Heart right ventricle (tissue), 16 donors: ENCODE results near the gene FOLR2. TPM values are rescaled to one million over a fixed set of nuclear protein-coding genes. Genes with fewer than 3 reads are reported as not detected.

Experiments used
- ATAC-seq, 8 donors: fragments of 200-7000 bp; cut with Tn5 transposase; one replicate each; pipeline ENCODE4 v1.9.1; 2020; ENCODE audit warnings: mild to moderate bottlenecking in 8 of 8, moderate library complexity in 8 of 8, moderate number of reproducible peaks in 1 of 8
- DNase-seq, 2 donors: peaks; one replicate each; pipeline ENCODE4 v3.0.0-alpha.2; 2020
- H3K27ac ChIP-seq, 10 donors: fragments of 200-600 bp; sonication (generic) in 2 of 10; one replicate each; pipeline versions ENCODE4 v1.5.0 to v1.8.0; 2020 to 2022; ENCODE audit warnings: mild to moderate bottlenecking in 3 of 10
- H3K27me3 ChIP-seq, 7 donors: fragments of 200-600 bp; one replicate each; pipeline ENCODE4 v1.8.0; 2021 to 2022; ENCODE audit warnings: mild to moderate bottlenecking in 2 of 7
- H3K36me3 ChIP-seq, 9 donors: fragments of 200-600 bp; sonication (generic) in 1 of 9; one replicate each; pipeline versions ENCODE4 v1.5.0 to v1.8.0; 2020 to 2022; ENCODE audit warnings: mild to moderate bottlenecking in 2 of 9
- H3K4me1 ChIP-seq, 9 donors: fragments of 200-600 bp; sonication (generic) in 1 of 9; one replicate each; pipeline versions ENCODE4 v1.5.0 to v1.8.0; 2020 to 2022; ENCODE audit warnings: mild to moderate bottlenecking in 4 of 9
- H3K4me3 ChIP-seq, 10 donors: fragments of 200-600 bp; sonication (generic) in 2 of 10; one replicate each; pipeline versions ENCODE4 v1.5.0 to v1.8.0; 2020 to 2022; ENCODE audit warnings: mild to moderate bottlenecking in 7 of 10, moderate library complexity in 2 of 10
- H3K9me3 ChIP-seq, 11 donors: fragments of 200-600 bp in 10 of 11; sonication (generic) in 2 of 11; one replicate each; pipeline versions ENCODE4 v1.5.0 to v1.8.0; 2013 to 2022; ENCODE audit warnings: mild to moderate bottlenecking in 2 of 11, control low read depth in 1 of 11, moderate library complexity in 1 of 11
- CTCF ChIP-seq, 9 donors: fragments of 200-600 bp; sonication (generic) in 2 of 9; IDR thresholded peaks; one replicate each; pipeline versions ENCODE4 v1.5.0 to v1.8.0; 2021 to 2022; ENCODE audit warnings: antibody characterized with exemption in 9 of 9, mild to moderate bottlenecking in 5 of 9, moderate library complexity in 1 of 9
- WGBS, 2 donors: extraction: QIAGEN DNeasy Blood & Tissue Kit; methylation state at CpG; one replicate each; pipeline ENCODE4 v1.1.7; 2013; ENCODE audit warnings: inconsistent platforms in 1 of 2; 5-methylcytosine and 5-hydroxymethylcytosine counted together
- intact Hi-C, 10 donors: fragments of 100-400 bp; cut with DNase I; formaldehyde crosslinking; loops; one replicate each; pipeline versions ENCODE4 v1.11.1 to v1.14.2; 2022
- polyA plus RNA-seq, 2 donors: library from polyadenylated mRNA; stranded (reverse); fragments of 200-250 nt; gene quantifications; one replicate each; pipeline ENCODE4 v1.2.3, GENCODE V29; 2013
- total RNA-seq, 10 donors: library from RNA; stranded (reverse); fragmentation: NEBNext Ultra II Directional in 3 of 10; extraction: Animal tissue kit (Norgen Biotek cat#: 25700) in 3 of 10; gene quantifications; one replicate each; pipeline versions ENCODE4 v1.2.1 to v1.2.4, GENCODE V29; 2021 to 2023
- donor health status: Arrhythmogenic right ventricular cardiomyopathy.
- donor health status: ischemic (EF 13 %, LVEDD 7.1; RV severe dilation, severe dysfunction).
- donor health status: healthy with polysubstance abuse.
- donor health status: DM: no; HTN: yes; CAD: no.
- donor health status: DM: no; HTN: no; CAD: no.
- donor health status: ischemic (EF 25% LVEDD 6.9; RV normal size, moderate dysfunction).
- donor health status: ischemic (EF 25% LVEDD 5.7; RV mildly dilated, moderate dysfunction).
- donor health status: healthy.
- donor health status: DM: yes; HTN: yes; CAD: no.
- donor health status: Ischemic cardiomyopathy.
- donor health status: ischemic (EF 35%, LVEDD 5.7; RV mildly dilated, moderate dysfunction).
- donor health status: nonischemic (EF 11% LVEDD 7.7; RV severe dilation, severe dysfunction).
- donor health status: DM: yes; HTN: yes; CAD: no.
- donor health status: PGD.
- donor health status: ischemic (EF 29% LVEDD 5.4; RV normal size, mild dysfunction).
- donor health status: nonischemic (EF 23%, LVEDD 6.1; RV moderate dilation, normal function).

Gene FOLR2
- total and polyA plus RNA-seq, 12 donors, result 6.8 to 84.4 (median 10.4) TPM

- no peak for DNase-seq
- Histone ChIP-seq H3K4me3 (no peak overlapping the region), H3K27ac (peak overlapping the region in 2 of 10 donors; percentile 4 to 34), H3K27me3 (peaks cover 0 to 28% (median 10%) of the 10 kb centered on the region in 7 donors), H3K9me3 (no peaks in the 10 kb centered on the region), H3K36me3 (peaks cover 0 to 75% (median 55%) of the 10 kb centered on the region in 9 donors), H3K4me1 (peaks cover 10 to 65% (median 31%) of the 10 kb centered on the region in 9 donors)
- 59 to 66% methylated on average over 4 of the region's 4 CpGs for WGBS, 2 donors
- TF ChIP-seq CTCF (IDR thresholded peaks at IDR 0.05), result no peak
- intact Hi-C loops, result loop anchor here in 3 of 10 donors (5.0 to 10.0 kb wide), 3 partner anchors 179 to 221 kb away; partner anchors contain the start of gene CLPB (in 1 of the 3)
- ATAC-seq, result no peak
Measured at GRCh38 chr11:72236083-72236697, 19.6 kb downstream of the FOLR2 start.

GRCh38 chr11:72236774-72237111 is 20.1 kb downstream of the FOLR2 start:
- no peaks in the 10 kb centered on the region for H3K9me3 ChIP-seq
- ATAC-seq (no peak), DNase-seq (no peak)
- intact Hi-C loops, result loop anchor here in 3 of 10 donors (5.0 to 10.0 kb wide), 3 partner anchors 178 to 222 kb away; partner anchors contain the start of gene CLPB (in 1 of the 3)
- H3K27me3 ChIP-seq, result peaks cover 0 to 34% (median 15%) of the 10 kb centered on the region in 7 donors
- no peak for TF ChIP-seq CTCF (IDR thresholded peaks at IDR 0.05)
- H3K4me1 ChIP-seq, result peaks cover 10 to 60% (median 28%) of the 10 kb centered on the region in 9 donors
- H3K36me3 ChIP-seq, result peaks cover 0 to 69% (median 51%) of the 10 kb centered on the region in 9 donors
- no peak overlapping the region for H3K4me3 ChIP-seq
- WGBS, 2 donors, result 74 to 82% methylated on average over 2 of the region's 2 CpGs
- H3K27ac ChIP-seq, result peak overlapping the region in 2 of 10 donors; percentile 4 to 34

GRCh38 chr11:72237112-72237931 is 20.7 kb downstream of the FOLR2 start:
- WGBS, 2 donors, result 82 to 87% methylated on average over 22 of the region's 22 CpGs
- intact Hi-C loops, result loop anchor here in 3 of 10 donors (5.0 to 10.0 kb wide), 3 partner anchors 177 to 223 kb away; partner anchors contain the start of gene CLPB (in 1 of the 3)
- TF ChIP-seq CTCF (IDR thresholded peaks at IDR 0.05), result no peak
- no peaks in the 10 kb centered on the region for H3K9me3 ChIP-seq
- H3K4me3 ChIP-seq, result no peak overlapping the region
- H3K4me1 ChIP-seq, result peaks cover 10 to 58% (median 28%) of the 10 kb centered on the region in 9 donors
- no peak overlapping the region for H3K27ac ChIP-seq
- H3K36me3 ChIP-seq, result peaks cover 0 to 63% (median 45%) of the 10 kb centered on the region in 9 donors
- peaks cover 0 to 39% (median 21%) of the 10 kb centered on the region in 7 donors for H3K27me3 ChIP-seq
- DNase-seq (peak in 1 of 2 donors; percentile 3), ATAC-seq (peak in 3 of 8 donors; percentile 1 to 3 (median 2))

- H3K27ac ChIP-seq, result no peak overlapping the region
- peak; percentile 12 to 60 (median 34) for ATAC-seq
- peak; percentile 41 to 77 (median 67) for TF ChIP-seq CTCF (IDR thresholded peaks at IDR 0.05)
- H3K36me3 ChIP-seq, result peaks cover 0 to 56% (median 38%) of the 10 kb centered on the region in 9 donors
- WGBS, 2 donors, result 29 to 54% methylated on average over 16 of the region's 16 CpGs
- DNase-seq, result peak in 1 of 2 donors; percentile 33
- peaks cover 0 to 47% (median 28%) of the 10 kb centered on the region in 7 donors for H3K27me3 ChIP-seq
- H3K9me3 ChIP-seq, result no peaks in the 10 kb centered on the region
- intact Hi-C loops, result loop anchor here in 3 of 10 donors (5.0 to 10.0 kb wide), 3 partner anchors 177 to 223 kb away; partner anchors contain the start of gene CLPB (in 1 of the 3)
- H3K4me1 ChIP-seq, result peaks cover 10 to 58% (median 28%) of the 10 kb centered on the region in 9 donors
- H3K4me3 ChIP-seq, result no peak overlapping the region
Measured at GRCh38 chr11:72238040-72238450, 21.5 kb downstream of the FOLR2 start.
